HTR-8/SVneo (cell line): Measurements from ENCODE around the gene PDCD6IP.
"Not testable (repeated sequence)": the region's sequence is repeated elsewhere in the genome, so short reads cannot be mapped to it uniquely, and the experiment has no call there.

Experiments
- DNase-seq: peaks from one replicate; pipeline ENCODE4 v3.0.0; 2011; ENCODE audit warnings: low spot score, mixed read lengths; ENCODE audit not compliant: insufficient read length
- FAIRE-seq: peaks from 2 replicates; lab custom pipeline; 2011; peaks lifted over from hg19 to GRCh38; lab: Jason Lieb, UNC

The PDCD6IP gene

DNA sequence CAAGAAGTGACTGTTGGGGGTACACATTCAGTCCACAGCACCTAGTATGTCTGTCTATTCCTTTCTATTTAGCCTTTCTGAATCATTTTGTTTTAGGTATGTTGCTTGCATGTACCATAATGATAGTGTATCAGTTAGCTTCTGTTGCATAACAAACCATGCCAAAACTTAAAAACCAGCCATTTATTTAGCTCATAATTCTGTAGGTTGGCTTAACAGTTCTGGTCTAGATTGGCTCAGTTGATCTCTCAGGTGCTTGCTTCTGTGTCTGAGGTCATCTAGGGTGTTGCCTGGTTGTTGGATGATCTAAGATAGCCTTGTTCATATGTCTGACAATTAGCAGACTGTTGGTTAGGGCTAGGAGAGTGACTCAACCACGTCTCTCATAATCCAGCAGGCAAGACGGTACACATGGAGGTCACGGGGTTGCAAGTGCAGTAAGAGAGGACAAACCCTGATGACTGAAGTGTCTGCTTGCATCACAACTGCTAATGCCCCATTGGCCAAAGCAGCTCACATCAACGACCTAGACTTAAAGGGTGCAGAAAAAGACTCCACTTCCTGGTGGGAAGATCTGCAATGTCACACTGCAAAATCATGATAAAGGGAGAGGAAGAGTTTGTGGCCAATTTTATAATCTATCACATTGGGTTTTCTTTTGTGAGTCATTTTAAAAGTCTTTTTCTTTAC is 6.8 kb upstream of the PDCD6IP start:
- DNase-seq: no peak
- no peak for FAIRE-seq

DNA sequence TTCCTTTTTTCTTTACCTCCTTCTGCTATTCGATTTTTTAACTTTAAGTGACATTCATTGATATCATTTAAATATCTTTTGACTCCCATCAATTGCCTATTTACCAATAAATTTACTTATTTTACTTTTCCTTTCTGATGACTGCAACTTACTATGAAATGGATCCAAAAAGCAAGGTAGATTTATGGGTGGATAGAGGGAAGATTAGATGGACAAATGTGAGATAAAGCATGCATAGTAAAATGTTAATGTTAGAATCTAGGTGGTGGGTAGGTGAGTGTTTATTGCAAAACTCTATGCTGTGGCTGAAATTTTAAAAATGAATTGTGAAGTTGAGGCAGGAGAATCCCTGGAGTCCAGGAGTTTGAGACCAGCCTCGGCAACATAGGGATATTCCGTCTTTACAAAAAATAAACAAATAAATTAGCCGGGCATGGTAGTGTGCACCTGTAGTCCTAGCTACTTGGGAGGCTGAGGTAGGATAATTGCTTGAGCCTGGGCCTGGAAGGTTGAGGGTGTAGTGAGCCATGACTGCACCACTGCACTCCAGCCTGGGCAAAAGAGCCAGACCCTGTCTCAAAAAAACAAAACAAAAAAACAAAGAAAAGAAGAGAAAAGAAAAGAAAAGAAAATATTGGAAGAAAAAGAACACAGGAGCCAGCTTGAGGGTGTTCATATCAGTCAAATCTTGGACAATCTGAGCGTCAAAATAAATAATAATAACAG is 6.1 kb upstream of the PDCD6IP start:
- FAIRE-seq (no peak), DNase-seq (no peak)

DNA sequence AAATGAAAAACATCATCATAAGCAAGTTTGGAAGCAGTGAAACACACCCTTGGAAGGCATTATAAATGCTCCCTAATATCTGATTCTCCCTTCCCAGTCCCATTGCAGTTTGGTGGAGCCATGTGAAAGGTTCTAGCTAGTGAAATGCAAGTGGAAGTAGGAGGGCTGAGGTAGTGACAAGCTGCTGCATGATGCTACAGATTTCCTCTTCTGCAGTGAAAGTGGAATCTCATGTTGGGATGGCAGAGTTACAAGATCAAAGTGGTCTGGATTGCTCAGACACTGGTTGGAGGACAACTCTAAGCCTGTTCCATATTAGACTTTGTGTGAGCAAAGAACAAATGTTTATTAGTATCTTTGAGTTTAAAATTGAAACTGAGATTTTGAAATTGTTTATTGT is 3.3 kb upstream of the PDCD6IP start:
- DNase-seq (no peak), FAIRE-seq (no peak)

DNA sequence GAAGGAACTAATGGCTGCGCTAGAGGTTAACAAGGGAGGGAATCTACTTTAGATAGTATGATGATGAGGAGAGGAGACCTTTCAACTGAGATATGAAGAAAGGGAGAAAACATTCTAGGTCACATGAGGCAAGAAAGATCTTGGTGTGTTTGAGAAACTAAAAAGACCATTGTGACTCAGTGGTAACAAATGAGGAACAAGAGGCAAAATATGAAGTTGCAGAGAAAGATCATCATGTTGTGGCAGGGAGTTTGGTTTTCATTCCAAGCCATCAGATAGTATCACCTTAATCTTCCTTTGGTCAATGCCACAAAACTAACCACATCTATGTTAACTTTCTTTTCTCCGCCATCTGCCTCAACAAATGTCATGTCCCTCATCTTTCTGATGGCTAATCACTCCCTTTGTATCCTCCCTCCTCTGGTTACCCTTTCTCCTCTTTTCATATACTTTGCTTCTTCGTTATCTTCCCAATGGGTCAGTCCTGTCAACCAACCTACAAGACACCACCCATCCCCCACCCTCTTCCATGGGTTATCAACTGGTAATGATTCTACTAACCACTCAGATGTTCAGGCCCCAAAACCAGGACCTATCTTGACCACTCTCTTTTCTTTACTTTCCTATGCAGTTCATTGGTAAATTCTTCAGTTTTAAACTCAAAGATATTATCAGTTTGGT is 2.4 kb upstream of the PDCD6IP start:
- FAIRE-seq (no peak), DNase-seq (no peak)

DNA sequence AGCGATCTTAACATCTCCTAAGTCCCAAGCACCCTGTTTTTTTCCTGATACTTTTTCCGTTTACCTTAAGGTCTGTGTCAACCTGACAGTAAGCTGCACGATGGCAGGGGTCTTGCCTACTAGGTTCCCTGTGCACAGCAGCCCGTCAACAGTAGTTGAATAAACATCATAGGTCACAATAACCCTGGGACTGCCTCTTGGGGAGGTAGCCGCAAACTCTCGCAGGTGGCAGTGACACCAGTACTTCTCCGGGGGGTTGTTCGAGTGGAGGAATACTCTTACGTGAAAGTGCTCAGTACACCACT is 365 bp upstream of the PDCD6IP start:
- FAIRE-seq (no peak), DNase-seq (no peak)

DNA sequence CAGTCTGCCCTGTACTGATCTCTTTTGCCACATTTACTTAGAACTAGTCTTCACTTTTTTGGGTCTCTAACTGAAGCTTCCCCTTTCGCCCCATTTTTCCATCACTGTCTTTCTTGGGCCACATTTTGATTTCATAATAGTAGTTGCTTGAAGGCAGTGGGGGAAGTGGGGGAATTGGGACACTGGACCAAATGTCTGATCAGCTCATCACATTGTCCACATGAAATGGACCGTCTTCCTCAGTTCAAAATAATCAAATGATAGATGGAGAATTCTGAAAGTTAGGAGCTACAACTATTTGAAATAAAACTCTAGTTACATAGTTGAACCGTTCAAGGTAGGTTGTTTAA is 747 bp downstream of the PDCD6IP start:
- FAIRE-seq: no peak
- DNase-seq: no peak

DNA sequence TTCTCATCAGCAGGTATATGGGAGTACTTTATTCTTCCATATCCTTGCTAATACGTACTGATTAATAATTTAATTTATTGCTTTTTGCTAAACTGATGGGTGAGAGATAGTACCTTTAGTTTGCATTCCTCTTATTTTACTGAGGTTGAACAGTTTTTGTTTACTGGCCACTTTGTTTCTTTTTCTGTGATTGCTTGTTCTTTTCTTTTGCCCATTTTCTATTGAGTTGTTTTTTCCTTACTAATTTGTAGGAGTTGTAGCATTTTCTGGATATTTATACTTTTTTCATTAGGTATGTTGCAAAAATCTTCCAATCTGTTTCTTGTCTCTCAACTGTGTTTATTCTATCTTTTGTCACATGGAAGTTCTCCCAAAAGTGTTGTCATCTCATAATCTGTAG is 4.8 kb downstream of the PDCD6IP start:
- DNase-seq (no peak), FAIRE-seq (no peak)

DNA sequence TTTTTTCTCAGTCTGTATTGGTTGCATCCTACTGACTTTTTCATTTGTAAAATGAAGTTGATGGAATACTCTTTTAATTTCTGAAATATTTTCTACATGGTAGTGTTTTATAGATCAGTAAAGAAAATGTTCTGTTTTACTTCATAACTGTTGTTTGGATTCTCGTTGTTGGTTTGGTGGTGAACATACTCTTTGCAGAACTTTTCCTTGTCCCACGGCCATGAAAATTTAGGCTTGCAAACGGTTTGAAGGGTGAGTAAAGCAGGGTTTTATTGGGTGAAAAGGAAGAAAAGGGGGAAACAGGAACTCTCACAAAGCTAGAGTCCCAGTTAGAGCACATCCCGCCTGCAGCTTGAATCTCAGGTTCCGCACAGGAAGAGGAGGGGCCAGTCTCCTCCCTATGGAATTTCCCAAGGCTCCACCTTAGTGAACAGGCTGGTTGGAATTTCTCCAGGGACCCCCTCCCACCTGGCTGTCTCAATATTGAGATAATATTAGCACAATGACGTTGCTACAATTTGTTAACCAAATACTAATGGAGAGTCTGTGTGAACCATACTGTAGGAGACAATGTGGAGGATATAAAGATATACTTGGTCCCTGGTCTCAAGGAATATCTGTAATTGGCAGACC is 5.6 kb downstream of the PDCD6IP start:
- FAIRE-seq: no peak
- DNase-seq: no peak

DNA sequence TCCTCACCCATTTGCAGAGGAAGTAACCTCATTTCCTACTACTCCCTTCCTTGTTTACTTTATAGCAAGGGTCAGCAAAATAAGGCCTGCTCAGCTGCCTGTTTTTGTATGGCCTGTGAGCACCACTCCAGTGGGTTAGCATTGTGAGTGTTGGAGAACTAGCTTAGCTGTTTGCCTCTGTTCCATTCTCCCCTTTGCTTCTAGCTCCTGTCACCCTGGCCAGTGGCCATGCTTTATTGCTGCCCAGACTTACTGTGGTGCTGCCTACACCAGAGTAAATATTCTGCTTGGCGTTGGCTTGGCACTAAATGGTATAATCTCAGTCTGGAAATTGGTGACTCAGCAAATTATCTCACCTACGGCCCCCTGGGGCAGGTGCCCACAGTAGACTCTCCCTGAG is 8.8 kb downstream of the PDCD6IP start:
- FAIRE-seq (no peak), DNase-seq (no peak)

DNA sequence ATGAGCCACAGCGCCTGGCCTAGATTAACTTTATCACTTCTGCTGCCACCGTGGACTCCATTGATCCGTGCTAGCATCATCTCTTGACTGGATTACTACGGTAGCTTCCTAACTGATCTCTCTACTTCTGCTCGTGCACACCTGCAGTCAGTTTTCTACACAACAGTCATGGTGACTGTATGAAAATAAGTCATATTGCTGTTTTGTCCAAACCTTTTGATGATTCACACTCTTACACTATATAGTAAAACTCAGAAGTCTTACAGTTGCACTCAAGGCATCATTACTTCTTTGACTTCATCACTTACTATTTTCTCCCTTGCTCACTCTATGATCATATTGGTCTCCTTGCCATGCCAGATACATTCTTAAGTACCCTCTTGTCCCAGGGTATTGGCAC is 10.1 kb downstream of the PDCD6IP start:
- DNase-seq: no peak

DNA sequence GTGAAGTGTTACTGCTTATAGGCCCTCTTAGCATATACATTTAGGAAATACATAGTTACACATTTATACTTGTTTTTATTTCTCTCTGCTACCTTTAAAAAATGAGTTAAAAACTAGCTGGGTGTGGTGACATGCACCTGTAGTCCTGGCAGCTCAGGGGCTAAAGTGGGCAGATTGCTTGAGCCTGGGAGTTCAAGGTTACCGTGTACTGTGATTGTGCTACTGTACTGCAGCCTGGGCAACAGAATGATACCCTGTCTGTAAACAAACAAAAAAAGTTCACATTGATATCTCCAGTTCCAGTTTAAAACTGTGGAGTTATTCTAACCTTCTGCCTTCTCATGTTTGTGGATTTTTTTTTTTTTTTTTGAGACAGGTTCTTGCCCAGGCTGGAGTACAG is 12.1 kb downstream of the PDCD6IP start:
- DNase-seq (no peak), FAIRE-seq (no peak)

More for the DNA sequence above, 10.1 kb downstream of the PDCD6IP start:
- no peak for FAIRE-seq

DNA sequence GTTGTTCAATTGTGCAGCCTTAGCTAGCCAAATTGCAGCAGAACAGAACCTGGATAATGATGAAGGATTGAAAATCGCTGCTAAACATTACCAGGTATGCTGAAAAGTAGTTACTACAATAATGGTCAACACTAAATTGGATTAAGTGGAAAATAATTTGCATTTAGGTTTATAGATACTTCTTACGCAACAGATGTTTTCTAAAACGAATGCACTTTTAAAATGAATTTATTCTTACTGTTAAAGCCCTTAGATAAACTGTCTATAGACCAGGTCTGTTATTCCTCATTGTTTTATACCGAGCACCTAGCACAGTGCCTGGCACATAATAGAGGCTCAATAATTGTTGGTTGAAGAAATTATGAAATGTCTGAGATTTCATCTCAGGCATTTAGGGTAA is 23.6 kb downstream of the PDCD6IP start:
- no peak for DNase-seq
- FAIRE-seq: no peak

DNA sequence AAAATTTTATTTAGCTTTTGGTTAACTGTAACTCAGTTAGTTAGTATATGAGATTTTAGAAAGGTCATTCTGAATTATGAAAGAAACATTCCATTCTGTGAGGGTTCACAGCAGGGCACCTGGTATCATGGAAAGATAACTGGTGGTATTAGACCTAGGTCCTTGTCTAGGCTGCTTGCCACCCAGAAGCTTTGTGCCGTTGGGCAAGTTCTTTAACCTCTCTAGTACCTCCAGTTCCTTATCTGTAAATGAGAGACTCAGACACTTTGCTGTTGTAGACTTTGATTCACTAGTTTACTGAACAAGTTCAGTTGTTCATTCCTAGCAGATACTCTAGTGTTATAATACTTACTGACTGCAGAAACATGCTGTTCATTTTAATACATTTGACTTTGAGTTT is 25.4 kb downstream of the PDCD6IP start:
- DNase-seq (no peak), FAIRE-seq (no peak)

DNA sequence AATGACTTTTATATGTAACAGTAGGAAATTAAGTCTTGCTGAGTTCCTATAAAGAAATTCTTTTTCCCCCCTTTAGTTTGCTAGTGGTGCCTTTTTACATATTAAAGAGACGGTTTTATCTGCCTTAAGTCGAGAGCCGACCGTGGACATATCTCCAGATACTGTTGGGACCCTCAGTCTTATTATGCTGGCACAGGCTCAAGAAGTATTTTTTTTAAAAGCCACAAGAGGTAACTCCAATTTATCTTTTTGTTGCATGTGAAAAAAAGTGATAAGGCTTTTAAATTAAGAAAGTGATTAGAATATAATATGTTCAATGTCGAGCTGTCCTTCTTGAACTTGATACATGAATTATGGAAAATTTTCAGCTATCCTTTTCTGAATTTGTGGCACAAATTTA is 26.7 kb downstream of the PDCD6IP start:
- FAIRE-seq: no peak

DNA sequence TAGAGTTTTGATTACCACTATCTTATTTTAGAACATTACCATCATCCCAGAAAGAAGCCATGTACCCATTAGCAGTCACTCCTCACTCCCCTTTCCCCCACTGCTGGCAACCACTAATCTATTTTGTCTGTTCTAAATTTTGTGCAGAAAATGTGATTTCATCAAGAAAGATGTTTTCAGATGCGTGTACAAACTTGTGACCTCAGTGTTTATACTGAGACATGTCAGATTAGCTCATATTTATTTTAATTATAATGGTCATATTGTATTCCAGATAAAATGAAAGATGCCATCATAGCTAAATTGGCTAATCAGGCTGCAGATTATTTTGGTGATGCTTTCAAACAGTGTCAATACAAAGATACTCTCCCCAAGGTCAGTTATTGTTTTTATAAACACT is 27.8 kb downstream of the PDCD6IP start:
- FAIRE-seq: no peak
- no peak for DNase-seq

More for the DNA sequence above, 26.7 kb downstream of the PDCD6IP start:
- no peak for DNase-seq

DNA sequence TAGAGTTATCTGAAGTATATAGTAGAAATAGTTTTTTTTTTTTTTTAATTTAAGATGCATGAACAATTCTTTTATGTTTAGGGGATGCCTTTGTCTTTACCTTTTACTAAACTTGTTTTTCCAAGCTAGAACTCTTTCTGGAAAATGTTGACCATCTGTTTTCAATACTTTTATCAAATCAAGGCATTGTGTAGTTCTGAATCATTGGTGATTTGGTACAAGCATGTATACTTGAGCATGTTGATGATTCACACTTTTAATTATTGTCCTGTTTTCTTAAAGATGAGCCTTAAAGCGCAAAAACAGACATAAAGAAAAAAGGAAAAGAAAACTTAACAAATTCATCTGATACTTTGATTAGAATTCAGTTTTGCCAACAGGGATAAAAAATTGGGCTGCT is 28.3 kb downstream of the PDCD6IP start:
- FAIRE-seq (no peak), DNase-seq (no peak)

DNA sequence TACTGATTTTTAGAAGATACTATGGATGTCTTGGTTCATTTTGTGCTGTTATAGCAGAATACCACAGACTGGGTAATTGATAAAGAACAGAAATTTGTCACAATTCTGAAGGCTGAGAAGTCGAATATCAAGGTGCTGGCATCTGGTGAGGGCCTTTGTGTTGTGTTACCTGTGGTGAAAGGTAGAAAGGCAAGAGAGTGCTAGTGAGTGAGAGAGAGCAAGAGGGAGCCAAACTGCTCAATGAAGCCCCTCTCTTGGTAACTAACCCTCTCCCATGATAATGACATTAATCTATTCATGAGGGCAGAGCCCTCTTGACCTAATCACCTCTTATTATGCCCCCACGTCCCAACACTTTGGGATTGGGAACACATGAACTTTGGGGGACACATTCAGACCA is 31.3 kb downstream of the PDCD6IP start:
- FAIRE-seq (no peak), DNase-seq (no peak)

DNA sequence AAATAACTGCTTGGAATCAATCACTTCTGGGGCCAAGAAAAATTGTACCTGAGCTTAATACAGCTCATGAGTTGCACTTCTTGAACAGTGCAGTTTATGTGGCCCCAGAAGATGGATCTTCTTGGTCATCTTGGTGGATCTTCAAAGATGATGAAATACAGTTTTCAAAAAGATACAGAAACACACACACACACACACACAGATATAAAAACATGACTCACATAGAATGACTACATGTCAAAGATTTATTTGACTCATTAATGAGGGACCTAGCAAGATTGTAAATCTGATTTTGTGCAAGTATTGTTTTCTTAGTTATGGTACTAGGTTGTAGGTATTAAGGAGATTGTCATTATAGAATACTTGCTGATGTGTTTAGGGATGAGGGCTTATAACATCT is 32.6 kb downstream of the PDCD6IP start:
- DNase-seq: no peak
- FAIRE-seq: no peak

DNA sequence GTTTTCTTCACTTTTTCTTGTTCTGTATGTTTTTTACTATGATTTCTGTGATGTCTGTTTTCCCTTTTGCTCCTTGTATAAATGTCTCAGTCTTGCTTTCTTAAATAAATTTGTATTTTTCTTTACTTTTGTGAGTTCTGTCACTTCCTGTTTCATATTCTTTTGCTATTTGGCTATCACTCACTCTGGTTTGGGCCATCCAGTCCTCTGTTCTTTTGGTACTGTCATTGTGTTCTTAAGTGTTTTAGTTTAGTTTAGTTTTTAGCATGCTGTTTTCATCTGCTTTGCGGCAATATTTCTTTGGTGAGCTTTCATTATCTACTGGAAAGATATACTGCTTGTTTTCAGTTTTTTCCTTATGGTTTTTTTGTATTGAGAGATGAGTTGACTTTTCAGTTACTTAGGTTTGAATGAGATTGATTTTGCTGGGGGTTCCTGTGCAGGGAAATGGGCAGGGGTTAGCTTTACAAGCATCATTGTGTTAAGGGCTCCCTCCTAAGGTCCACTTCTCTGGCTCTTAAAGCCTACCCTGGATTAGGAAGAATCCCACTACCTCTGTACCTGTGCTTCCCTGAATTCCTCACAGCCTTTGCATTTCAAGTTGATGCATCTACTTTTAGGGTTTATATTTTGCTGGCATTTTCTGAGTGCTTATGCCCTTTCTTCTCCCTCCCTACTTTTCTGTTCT is 35.1 kb downstream of the PDCD6IP start:
- FAIRE-seq (no peak), DNase-seq (no peak)

DNA sequence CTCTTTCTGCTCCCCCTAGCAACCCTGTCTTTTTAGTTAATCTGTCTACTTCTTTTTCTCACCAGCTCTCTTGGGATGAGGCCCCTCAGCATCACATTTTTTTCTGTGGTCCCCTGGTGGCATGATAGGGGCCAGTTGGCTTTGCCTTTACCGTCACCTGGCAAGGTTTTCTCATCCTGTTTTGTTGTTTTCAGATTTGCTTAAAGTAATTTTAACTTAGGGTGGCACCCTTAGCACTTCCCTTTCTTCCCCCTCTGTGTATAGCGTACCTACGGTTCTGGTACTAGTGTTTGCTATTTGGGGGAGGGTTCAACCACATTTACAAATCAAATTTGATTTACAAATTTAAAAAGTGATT is 35.6 kb downstream of the PDCD6IP start:
- DNase-seq (no peak), FAIRE-seq (no peak)

DNA sequence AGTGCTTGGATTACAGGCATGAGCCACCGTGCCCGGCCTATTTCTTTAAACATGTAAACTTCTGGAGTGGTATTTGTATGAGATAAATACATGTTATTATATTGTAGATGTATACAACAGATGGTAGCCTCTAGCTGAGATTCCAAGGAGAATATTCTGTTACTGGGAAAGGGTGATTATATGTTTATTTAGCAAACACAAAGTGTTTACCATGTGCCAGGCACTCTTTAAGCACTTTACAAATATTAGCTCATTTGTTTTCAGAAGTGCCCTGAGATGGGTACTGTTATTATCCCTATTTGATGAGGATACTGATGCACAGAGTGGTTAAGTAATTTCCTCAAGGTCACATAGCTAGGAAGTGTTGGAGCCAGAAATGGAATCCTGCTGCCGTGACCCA is 38.8 kb downstream of the PDCD6IP start:
- FAIRE-seq, DNase-seq: not testable (repeated sequence)
